NOMO-1 treated with DMSO at 0.1 percent for 48 hours (cell line): ENCODE data around the gene IL1RAPL2.
"Not testable (repeated sequence)": the region's sequence is repeated elsewhere in the genome, so short reads cannot be mapped to it uniquely, and the experiment has no call there.

Experiments
- DNase-seq: peaks from one replicate; lab custom pipeline; 2025; ENCODE audit not compliant: unreplicated experiment; lab: John Stamatoyannopoulos, UW

Gene IL1RAPL2

GRCh38 chrX:105658136-105658535, 1092.1 kb downstream of the IL1RAPL2 start:
- no peak for DNase-seq

GRCh38 chrX:105662248-105662647, 1096.2 kb downstream of the IL1RAPL2 start:
- DNase-seq: no peak

- DNase-seq: no peak
These were observed 1098.2 kb downstream of the IL1RAPL2 start for GRCh38 chrX:105664243-105664642.

- not testable (repeated sequence) for DNase-seq
These were observed 1118.3 kb downstream of the IL1RAPL2 start for GRCh38 chrX:105684288-105684687.

- no peak for DNase-seq
These were observed 1128.8 kb downstream of the IL1RAPL2 start for GRCh38 chrX:105694839-105695238.

GRCh38 chrX:105695451-105695850, 1129.5 kb downstream of the IL1RAPL2 start:
- no peak for DNase-seq

- DNase-seq: peak; percentile 24
These were observed 1130.9 kb downstream of the IL1RAPL2 start for GRCh38 chrX:105696870-105697269.

- no peak for DNase-seq
These were observed 1132.2 kb downstream of the IL1RAPL2 start for GRCh38 chrX:105697984-105698781.

- no peak for DNase-seq
These were observed 1134.3 kb downstream of the IL1RAPL2 start for GRCh38 chrX:105700331-105700730.

GRCh38 chrX:105701310-105702052, 1135.5 kb downstream of the IL1RAPL2 start:
- DNase-seq: no peak

- DNase-seq: no peak
These were observed 1137.9 kb downstream of the IL1RAPL2 start for GRCh38 chrX:105703876-105704275.

- no peak for DNase-seq
These were observed 1140.0 kb downstream of the IL1RAPL2 start for GRCh38 chrX:105706041-105706440.

GRCh38 chrX:105711805-105712204, 1145.8 kb downstream of the IL1RAPL2 start:
- DNase-seq: no peak

GRCh38 chrX:105715746-105716145, 1149.7 kb downstream of the IL1RAPL2 start:
- DNase-seq: no peak

- DNase-seq: no peak
These were observed 1158.2 kb downstream of the IL1RAPL2 start for GRCh38 chrX:105723966-105724735.

GRCh38 chrX:105725228-105725627, 1159.2 kb downstream of the IL1RAPL2 start:
- DNase-seq: no peak

GRCh38 chrX:105738162-105738561, 1172.2 kb downstream of the IL1RAPL2 start:
- no peak for DNase-seq

GRCh38 chrX:105744291-105744690, 1178.3 kb downstream of the IL1RAPL2 start:
- no peak for DNase-seq

GRCh38 chrX:105744946-105745345, 1178.9 kb downstream of the IL1RAPL2 start:
- DNase-seq: no peak

GRCh38 chrX:105745863-105746262, 1179.9 kb downstream of the IL1RAPL2 start:
- no peak for DNase-seq

GRCh38 chrX:105752338-105752956, 1186.4 kb downstream of the IL1RAPL2 start:
- no peak for DNase-seq
